HL-60/S4 treated with phorbol 12-myristate 13-acetate at 8.2 ng/mL for 4 days and 3 days (cell line): ENCODE measurements around the gene LRRD1.
"Not testable (repeated sequence)": the region's sequence is repeated elsewhere in the genome, so short reads cannot be mapped to it uniquely, and the experiment has no call there.

ENCODE experiments used
- in situ Hi-C: fragments of 300-500 bp; cut with MboI; formaldehyde crosslinking; loops from 2 replicates; pipeline ENCODE4 v1.15.0; 2022; ENCODE audit warnings: low sequenced_read_pairs

Gene LRRD1

DNA sequence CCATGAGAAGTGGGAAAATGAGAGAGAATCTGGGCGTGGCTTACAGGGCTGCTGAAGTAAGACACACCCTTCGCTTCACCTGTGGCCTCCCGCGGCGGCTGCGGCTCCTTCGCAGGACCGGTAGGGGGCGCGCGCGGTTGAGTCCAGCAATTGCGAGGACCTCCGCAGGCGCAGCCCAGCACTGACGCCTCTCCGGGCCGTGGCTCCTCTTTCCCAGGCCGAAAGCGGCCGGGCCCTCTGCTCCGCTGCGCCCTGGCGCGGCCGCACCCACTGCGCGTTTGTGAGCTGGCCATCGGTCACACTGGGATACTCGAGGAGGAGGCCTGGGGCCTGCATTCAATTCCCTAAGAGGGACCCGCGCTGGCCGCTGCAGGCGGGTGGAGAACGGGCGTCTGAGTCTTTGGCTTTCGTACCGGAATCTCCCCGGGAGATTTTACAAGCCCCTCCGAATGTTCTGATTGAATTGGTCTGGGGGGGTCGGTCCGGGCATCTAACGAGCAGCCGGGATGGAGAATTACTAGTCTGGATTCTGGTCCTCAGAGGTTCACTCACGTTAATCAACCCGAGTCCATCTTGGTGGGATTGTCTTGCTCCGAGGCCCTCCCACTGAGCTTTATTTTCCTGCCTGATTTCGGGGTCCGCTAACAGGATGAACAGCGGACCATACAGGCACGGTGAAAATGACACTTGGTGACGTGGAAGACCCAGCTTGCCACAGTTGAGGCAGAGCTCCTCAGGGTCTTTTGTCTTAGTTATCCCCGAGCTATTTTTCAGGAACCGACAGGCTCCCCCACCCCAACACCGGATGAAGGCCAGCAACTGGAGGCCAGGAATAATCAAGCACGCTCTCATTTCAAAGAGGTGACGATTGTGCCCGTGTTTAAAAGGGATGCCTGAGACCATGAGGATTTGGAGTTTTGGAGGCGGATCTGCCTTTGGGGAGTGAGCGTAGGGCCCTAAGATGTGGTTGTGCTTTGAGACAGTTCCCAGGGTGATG, at the start of gene LRRD1:
Gene LRRD1 (minus strand): TSS at position 215 of the 997 bp plus-strand sequence. CDS start 13,940 bp downstream, outside the sequence.
- in situ Hi-C loops: no loop called here

DNA sequence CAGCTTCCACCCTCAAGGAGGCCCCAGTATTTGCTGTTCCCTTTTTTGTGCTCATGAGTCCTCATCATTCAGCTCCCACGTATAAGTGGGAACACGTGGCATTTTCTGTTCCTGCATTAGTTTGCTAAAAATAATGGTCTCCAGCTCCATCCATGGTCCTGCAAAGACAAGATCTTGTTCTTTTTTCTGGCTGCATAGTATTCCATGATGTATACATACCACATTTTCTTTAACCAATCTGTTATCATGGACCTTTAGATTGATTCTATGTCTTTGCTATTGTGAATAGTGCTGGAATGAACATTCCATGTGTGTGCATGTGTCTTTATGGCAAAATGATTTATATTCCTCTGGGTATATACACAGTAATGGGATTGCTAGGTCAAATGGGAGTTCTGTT, 49.8 kb upstream of the LRRD1 start:
- in situ Hi-C loops: no loop called here

DNA sequence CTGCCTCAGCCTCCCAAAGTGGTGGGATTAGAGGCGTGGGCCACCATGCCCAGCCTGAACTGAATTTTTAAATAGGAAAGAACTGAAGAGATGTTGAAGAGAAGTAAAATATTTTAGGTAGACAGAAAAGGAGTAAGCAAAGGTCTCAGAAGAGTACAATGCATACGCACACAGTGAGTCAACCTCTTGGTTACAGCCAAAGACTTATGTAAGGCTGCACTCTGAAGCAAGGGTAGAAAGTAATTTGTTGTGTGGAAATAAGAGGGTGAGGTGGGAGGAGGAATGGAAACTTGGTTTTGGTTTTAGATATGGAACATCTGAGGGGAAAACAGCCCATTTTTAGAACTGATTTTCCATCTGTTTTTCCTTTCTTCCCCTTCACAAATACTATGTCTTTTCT, 49.2 kb upstream of the LRRD1 start:
- in situ Hi-C loops: no loop called here

DNA sequence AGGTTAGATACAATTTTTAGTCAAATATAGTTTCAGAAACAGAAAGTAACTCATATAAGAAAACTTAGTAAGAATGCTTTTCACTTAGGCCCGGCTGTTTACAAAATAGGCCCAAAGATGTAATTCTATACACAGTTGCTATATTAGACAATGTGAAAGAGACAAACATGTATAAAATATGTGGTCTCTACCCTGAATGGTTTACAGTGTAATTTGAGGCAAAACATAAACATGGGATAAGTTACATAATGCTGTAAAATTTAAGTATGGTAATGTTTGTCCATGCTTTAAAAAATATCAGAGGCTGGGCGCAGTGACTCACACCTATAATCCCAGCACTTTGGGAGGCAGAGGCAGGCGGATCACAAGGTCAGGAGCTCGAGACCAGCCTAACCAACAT, 48.0 kb upstream of the LRRD1 start:
- in situ Hi-C loops: no loop called here

DNA sequence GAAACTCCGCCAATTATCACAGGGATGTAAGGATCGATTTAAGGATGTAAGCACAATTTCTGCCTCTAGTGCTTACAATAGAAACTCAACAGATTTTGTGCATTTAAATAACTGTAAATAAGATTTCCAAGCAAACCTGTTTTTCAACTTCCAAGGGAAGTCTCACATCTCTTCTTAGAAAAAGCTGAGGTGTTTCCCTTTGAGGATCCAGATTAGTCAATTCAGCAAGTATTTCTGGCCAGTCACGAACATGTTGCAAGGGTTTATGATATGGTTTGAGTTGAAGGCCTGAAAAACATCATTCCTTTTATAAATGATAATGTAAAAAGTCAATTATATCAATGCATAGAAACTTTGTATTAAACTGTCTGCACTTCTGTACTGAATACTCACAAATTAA, 42.8 kb upstream of the LRRD1 start:
- in situ Hi-C loops: no loop called here

DNA sequence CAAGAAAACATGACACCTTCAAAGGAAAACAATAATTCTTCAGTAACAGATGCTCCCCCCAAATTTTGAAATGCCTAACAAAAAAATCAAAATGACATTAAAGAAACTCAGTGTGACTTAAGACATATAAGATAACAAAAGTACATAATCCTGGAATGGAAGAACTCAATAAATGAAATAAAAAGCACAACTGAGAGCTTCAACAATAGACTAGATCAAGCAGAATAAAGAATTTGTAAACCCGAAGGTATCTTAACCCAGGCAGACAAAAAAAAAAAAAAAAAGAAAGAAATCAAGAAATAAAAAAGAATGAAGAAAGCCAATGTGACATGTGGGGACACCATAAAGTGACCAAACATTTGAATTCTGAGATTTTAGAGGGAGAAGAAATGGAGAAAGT, 27.7 kb upstream of the LRRD1 start:
- in situ Hi-C loops: no loop called here

DNA sequence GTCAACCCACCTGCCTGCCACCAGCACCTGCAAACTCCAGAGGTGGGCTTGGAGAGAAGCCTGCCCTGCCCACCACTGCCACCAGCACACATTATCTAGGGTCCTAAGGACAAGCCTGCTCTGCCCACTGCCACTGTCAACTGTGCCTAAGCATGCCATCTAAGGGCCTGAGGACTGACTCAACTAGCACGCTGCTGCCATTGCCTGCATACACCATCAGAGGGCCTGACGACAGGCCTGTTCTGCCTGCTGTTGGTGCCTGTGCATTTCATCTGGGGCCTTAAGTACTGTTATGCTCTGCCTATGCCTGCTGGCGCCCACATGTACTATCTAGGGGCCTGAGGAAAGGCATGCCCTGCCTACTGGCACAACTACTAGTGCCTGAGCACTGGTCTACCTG, 27.0 kb upstream of the LRRD1 start:
- in situ Hi-C loops: no loop called here

DNA sequence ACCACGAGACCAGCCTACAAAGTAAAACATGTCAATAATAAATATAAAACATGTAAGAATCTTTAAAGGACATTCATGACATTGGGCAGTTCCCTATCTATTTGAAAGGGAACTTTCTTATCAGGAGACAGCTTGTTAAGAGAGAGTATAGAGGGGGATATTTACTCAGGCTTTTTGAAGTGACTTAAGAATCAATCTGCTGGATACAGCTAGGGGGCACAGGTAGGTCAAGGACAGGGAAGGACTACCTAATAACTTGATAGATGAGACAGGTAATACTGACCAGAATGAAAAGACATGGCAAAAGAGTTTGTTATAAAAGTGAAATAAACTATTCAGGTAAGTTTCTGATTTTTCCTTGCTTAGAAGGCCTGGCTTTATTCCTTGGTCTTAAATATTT, 21.8 kb upstream of the LRRD1 start:
- in situ Hi-C loops: no loop called here

DNA sequence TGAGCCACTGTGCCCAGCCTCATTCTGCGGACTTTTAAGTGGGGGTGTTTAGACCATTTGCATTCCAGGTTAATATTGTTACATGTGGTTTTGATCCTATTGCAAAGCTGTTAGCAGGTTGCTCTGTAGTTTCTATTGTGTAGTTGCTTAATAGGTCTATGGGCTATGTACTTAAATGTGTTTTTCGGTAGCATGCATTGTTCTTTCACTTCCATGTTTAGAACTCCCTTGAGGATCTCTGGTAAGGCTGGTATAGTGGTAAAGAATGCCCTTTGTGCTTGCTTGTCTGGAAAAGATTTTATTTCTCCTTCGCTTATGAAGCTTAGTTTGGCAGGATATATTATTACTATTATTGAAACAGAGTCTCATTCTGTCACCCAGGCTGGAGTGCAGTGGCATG, 13.4 kb upstream of the LRRD1 start:
- in situ Hi-C loops: no loop called here

DNA sequence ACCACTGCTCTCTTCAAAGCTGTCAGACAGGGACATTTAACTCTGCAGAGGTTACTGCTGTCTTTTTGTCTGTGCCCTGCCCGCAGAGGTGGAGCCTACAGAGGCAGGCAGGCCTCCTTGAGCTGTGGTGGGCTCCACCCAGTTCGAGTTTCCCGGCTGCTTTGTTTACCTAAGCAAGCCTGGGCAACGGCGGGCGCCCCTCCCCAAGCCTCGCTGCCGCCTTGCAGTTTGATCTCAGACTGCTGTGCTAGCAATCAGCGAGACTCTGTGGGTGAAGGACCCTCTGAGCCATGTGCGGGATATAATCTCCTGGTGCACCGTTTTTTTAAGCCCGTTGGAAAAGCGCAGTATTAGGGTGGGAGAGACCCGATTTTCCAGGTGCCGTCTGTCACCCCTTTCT, 10.3 kb upstream of the LRRD1 start:
- in situ Hi-C loops: not testable (repeated sequence)

DNA sequence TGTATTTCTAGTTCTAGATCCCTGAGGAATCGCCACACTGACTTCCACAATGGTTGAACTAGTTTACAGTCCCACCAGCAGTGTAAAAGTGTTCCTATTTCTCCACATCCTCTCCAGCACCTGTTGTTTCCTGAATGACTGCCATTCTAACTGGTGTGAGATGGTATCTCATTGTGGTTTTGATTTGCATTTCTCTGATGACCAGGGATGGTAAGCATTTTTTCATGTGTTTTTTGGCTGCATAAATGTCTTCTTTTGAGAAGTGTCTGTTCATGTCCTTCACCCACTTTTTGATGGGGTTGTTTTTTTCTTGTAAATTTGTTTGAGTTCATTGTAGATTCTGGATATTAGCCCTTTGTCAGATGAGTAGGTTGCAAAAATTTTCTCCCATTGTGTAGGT, 5.4 kb upstream of the LRRD1 start:
- in situ Hi-C loops: not testable (repeated sequence)

DNA sequence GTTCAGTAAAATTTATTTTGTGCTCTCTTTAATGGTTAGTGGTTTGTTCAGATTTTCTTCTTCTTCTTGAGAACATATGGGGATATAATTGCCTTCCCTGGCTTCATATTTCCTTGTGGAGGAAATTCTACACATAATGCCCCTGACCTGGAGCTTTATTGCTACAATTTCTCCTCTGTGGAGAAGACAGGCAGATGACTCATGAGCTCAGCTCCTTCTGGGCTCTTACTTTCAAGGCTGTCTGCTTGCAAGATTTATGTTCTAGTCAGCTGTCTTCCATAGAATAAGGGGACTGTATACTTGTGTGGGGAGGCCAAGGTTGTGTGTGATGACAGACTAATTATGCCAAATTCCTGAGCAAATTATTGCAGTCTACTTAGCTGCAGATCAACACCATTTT, 1.6 kb downstream of the LRRD1 start:
- in situ Hi-C loops: no loop called here

DNA sequence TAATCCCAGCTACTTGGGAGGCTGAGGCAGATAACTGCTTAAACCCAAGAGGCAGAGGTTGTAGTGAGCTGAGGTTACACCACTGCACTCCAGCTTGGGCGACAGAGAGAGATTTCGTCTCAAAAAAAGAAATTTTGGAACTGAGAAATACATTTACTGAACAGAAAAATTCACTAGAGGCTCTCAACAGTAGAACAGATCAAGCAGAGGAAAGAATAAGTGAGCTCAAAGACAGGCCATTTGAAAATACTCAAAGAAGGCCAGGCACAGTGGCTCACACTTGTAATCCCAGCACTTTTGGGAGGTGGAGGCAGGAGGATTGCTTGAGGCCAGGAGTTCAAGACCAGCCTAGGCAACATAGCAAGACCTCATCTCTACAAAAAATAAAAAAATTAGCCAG, 9.4 kb downstream of the LRRD1 start:
- in situ Hi-C loops: not testable (repeated sequence)

DNA sequence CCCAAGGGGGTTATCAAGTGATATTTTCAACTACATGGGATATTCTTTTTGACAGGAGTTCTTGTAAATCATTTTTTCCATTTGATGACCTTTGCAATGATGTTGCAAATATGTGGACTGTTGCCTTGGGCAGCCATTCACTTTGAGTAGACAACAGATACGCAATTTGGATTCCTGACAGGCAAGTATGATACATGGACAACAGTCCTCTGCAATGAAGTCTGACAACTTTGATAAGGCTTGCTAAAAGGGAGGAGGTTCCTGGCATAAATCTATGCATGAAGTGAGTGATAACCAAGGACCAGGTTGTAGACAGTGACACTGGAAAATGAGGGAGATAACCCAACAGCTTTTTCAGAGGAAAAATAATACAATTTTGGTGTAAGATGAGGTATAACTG, 17.7 kb downstream of the LRRD1 start:
- in situ Hi-C loops: no loop called here

DNA sequence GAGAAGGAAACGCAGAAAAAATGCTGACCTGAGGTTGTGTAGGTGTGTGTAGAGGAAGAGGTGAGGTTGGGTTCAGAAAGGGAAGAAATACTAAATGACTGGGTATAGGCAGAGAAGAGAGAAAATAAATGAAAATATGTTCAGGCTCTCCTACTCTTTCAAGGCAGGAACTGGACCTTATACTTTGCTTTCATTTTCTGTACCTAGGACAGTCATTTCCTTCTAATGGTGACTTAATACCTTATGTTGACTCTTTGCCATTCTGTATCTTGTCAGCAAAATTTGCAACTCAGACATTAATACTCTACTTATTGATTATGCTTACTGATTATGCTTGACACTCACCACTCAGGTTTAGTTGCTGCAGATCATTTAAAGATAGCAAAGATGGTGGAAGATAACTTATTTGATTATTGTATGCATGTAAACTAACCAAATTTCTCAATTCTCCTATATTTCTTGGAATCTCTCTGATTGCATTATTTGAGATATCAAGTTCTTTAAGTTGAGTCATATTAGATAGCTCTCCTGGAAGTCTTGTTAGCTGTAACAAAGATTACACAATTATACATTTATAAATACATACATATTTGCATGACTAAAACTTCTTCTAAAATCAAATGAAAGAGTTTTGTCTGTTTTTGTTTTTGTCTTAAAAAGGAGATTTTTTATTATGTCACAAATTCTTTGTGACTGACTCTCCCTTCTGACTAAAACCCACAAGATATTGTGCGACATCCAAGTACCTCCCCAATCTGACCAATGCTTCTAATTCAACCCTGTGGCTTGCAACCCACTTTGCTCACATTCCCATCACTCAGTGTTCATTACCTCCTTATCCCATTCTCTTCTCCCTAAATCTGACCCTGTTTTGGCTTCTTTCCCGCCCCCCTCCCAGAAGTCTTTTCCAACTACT, 20.0 kb downstream of the LRRD1 start:
- in situ Hi-C loops: no loop called here

DNA sequence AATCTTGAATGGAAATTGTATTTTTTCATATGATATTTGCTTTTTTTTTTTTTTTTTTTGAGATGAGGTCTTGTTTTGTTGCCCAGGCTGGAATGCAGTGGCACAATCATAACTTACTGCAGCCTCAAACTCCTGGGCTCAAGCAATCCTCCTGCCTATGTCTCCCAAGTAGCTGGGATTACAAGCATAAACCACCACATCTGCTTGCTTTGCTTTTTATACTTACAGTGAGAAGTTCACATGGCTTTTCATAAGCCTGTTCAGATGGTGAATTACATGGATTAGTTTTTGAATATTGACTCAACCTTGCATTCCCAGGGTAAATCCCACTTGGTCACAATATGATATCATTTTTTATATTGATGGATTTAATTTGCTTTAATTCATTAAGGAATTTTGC, 22.0 kb downstream of the LRRD1 start:
- in situ Hi-C loops: no loop called here

DNA sequence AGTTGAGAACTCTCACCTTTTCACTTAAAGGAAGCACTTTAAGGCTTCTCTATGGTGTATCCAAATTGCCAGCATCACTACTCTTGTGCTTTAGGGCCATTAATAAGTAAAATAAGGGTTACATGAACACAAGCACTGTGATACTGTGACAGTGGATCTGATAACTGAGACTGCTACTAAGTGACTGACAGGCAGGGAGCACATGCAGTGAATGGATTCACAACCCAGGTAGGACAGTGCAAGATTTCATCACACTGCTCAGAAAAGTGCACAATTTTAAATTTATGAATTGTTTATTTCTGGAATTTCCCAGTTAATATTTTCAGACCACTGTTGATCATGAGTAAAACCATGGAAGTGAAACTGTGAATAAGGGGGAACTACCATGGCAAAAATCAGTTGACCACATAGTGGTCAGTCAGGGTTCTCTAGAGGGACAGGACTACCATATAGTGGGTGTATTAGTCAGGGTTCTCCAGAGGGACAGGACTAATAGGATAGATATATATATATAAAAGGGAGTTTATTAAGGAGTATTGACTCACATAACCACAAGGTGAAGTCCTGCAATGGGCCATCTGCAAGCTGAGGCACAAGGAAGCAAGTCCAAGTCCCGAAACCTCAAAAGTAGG, 23.7 kb downstream of the LRRD1 start:
- in situ Hi-C loops: no loop called here

DNA sequence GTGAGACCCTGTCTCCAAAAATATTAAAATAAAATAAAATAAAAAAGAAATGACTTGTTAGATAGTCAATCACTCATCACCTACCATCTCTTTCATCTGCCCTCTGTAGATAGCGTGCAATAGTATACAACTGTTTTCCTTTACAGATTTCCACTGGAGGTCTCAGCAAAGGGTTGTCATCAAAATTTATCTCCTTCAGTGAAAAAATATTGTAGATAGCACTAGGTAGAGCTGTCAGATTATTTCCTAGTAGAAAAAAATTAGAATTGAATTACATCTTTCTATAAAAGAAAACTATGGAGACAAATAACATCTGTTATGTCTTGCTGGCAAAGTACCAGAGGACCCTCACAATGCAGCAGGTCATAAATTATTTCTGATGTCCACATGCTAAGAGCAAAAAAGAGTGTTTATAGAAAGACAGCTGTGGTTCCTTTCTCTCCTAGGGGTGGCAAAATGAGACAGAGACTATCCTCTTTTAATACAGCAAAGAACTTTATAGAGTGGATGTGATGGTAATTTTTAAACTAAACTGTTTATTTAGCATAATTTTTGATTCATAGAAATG, 28.4 kb downstream of the LRRD1 start:
- in situ Hi-C loops: no loop called here

DNA sequence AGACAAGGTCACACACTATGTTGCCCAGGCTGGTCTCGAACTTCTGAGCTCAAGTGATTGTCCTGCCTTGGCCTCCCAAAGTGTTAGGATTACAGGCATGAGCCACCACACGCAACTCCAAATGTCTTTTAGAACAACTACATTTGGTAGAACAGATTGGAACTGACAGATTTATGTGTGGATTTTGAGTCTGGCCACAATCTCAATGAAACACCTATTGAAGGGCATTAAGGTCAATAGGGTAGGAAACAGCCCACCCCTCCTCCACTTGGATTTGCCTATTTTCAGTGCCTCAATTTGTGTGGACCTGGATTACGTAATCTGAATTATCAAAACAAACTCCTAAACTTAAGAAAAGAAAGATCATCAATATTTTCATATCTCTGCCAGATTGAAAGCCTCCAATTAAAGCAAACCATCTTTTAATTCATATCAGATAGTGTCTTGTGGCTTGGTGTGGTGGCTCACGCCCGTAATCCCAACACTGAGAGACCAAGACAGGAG, 29.2 kb downstream of the LRRD1 start:
- in situ Hi-C loops: no loop called here

DNA sequence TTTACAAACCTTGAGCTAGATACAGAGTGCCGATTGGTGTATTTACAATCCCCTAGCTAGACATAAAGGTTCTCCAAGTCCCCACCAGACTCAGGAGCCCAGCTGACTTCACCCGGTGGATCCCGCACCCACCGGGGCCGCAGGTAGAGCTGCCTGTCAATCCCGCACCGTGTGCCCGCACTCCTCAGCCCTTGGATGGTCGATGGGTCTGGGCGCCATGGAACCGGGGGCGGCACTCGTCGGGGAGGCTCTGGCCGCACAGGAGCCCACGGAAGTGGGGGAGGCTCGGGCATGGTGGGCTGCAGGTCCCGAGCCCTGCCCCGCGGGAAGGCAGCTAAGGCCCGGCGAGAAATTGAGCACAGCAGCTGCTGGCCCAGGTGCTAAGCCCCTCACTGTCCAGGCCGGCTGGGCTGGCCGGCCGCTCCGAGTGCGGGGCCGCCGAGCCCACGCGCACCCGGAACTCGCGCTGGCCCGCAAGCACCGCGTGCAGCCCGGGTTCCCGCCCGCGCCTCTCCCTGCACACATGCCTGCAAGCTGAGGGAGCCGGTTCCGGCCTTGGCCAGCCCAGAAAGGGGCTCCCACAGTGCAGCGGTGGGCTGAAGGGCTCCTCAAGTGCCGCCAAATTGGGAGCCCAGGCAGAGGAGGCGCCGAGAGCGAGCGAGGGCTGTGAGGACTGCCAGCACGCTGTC, 35.6 kb downstream of the LRRD1 start:
- in situ Hi-C loops: not testable (repeated sequence)
